CD4-positive, alpha-beta T cell (primary cell): ENCODE measurements around the gene IRF6. TPM values are rescaled to one million over a fixed set of nuclear protein-coding genes. Genes with fewer than 3 reads are reported as not detected.

Experiments used
- ATAC-seq: fragments of 200-7000 bp; cut with Tn5 transposase; one replicate; pipeline ENCODE4 v1.10.0; 2022; ENCODE audit warnings: mild to moderate bottlenecking; ENCODE audit not compliant: poor library complexity
- CTCF ChIA-PET: fragments of 350-600 bp; sonication (Branson Sonifier 250); formaldehyde crosslinking; loops from one replicate; lab custom pipeline; 2021; ENCODE audit warnings: antibody characterized with exemption, inconsistent platforms; lab: Charles Lee
- POLR2A ChIA-PET: fragments of 350-600 bp; sonication (Branson Sonifier 250); formaldehyde crosslinking; loops from one replicate; lab custom pipeline; 2021; ENCODE audit warnings: antibody characterized with exemption, inconsistent platforms; lab: Charles Lee
- DNase-seq, 14 experiments: peaks; one replicate each; pipeline ENCODE4 v3.0.0-alpha.2; 2013 to 2020; ENCODE audit warnings: mixed read lengths in 2 of 14
- H3K27ac ChIP-seq, 2 donors: one replicate each; pipeline versions ENCODE4 v1.5.1 to v1.7.0; 2013; ENCODE audit warnings: low read length in 2 of 2, low read depth in 1 of 2, mild to moderate bottlenecking in 1 of 2
- H3K27me3 ChIP-seq, 2 experiments: 1 replicate in 1 of 2; 2 replicates in 1 of 2; pipeline versions ENCODE4 v1.6.1 to v1.7.0; 2013; ENCODE audit warnings: low read length in 2 of 2, control low read depth in 1 of 2, mild to moderate bottlenecking in 1 of 2, moderate library complexity in 1 of 2; ENCODE audit not compliant: insufficient read depth in 2 of 2, control insufficient read depth in 1 of 2
- H3K36me3 ChIP-seq: one replicate; pipeline ENCODE4 v1.6.1; 2013; ENCODE audit warnings: low read length, control low read depth; ENCODE audit not compliant: insufficient read depth
- H3K4me1 ChIP-seq: one replicate; pipeline ENCODE4 v1.6.1; 2013; ENCODE audit warnings: low read length, control low read depth; ENCODE audit not compliant: insufficient read depth
- H3K4me3 ChIP-seq: one replicate; pipeline ENCODE4 v1.5.1; 2013; ENCODE audit warnings: mild to moderate bottlenecking, low read length, moderate library complexity
- H3K9me3 ChIP-seq, 2 experiments: 1 replicate in 1 of 2; 2 replicates in 1 of 2; pipeline versions ENCODE4 v1.6.1 to v1.7.0; 2013; ENCODE audit warnings: low read length in 2 of 2, mild to moderate bottlenecking in 2 of 2, control low read depth in 1 of 2, moderate library complexity in 1 of 2; ENCODE audit not compliant: control insufficient read depth in 1 of 2, insufficient read depth in 1 of 2
- H3K27ac Mint-ChIP-seq: one replicate; pipeline ENCODE4 v1.8.0; 2020; ENCODE audit warnings: mixed read lengths
- H3K27me3 Mint-ChIP-seq: one replicate; pipeline ENCODE4 v1.8.0; 2021; ENCODE audit warnings: mixed read lengths
- H3K36me3 Mint-ChIP-seq: one replicate; pipeline ENCODE4 v1.8.0; 2021; ENCODE audit warnings: low read depth, mixed read lengths
- H3K4me1 Mint-ChIP-seq: one replicate; pipeline ENCODE4 v1.8.0; 2021; ENCODE audit warnings: low read depth, mixed read lengths
- H3K4me3 Mint-ChIP-seq: one replicate; pipeline ENCODE4 v1.8.0; 2020; ENCODE audit warnings: mild to moderate bottlenecking, mixed read lengths
- H3K9me3 Mint-ChIP-seq: one replicate; pipeline ENCODE4 v1.8.0; 2020; ENCODE audit warnings: mixed read lengths
- intact Hi-C, 2 experiments: fragments of 100-400 bp; cut with DNase I in 1 of 2; cut with micrococcal nuclease in 1 of 2; formaldehyde crosslinking; loops; one replicate each; pipeline versions ENCODE4 v1.15.1 to v1.9.0; 2023 to 2025; cut with DNase I, micrococcal nuclease
- total RNA-seq, 174 experiments: library from RNA in 2 of 174; stranded (reverse) in 2 of 174; gene quantifications; one replicate each; pipeline ENCODE4 v1.2.3 and lab custom pipeline; 2021 to 2026
- TF ChIP-seq, protein P1 (sequence below): fragments of 200-600 bp; IDR thresholded peaks from one replicate; pipeline ENCODE4 v1.8.0; 2022; ENCODE audit warnings: antibody characterized with exemption, mild to moderate bottlenecking

Gene IRF6
- total RNA-seq, 2 experiments from 2014 or later: 0.74 to 1.7 TPM

DNA sequence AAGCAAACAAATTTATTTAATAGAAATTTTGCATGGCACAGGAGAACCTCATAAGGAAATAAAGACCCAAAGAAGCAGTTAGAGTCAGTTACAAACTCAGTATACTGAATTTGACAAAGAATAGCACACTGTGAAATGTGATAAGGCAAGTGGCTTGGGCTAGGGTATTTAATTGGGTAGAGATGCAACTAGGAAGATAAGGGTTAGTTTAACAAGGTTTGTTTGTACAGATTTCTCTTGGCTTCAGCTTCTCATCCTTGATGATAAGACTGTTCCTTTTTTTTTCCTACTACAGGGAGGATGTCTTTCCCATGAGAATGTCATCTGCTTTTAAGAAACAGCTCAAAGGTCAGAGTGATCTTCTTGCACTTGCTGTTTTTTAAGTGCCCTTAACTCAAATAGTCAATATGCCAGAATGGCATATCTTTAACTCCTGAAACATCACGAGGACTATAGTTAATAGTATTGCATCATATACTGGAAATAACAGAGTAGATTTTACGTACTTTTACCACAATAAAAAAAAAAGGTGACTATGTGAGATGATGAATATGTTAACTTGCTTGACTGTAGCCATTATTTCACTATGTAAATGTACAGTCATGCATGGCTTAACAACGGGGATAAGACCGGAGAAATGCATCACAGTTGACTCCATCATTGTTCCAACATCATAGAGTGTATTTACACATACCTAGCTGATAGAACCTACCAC lies 59.3 kb downstream of the IRF6 start:
- DNase-seq: no peak

GRCh38 chr1:209743145-209743482 lies 62.8 kb downstream of the IRF6 start:
- no peak overlapping the region for H3K27ac Mint-ChIP-seq
- CTCF ChIA-PET: no interaction called here
- ATAC-seq: no peak

More for the DNA sequence above, 59.3 kb downstream of the IRF6 start:
- intact Hi-C loops: loop anchor here (1.0 to 5.0 kb wide), 6 partner anchors 52 to 178 kb away; no protein-coding TSS in a partner anchor
- Histone ChIP-seq H3K4me3 (no peak overlapping the region), H3K4me1 (peaks cover 40% of the 10 kb centered on the region), H3K9me3 (no peaks in the 10 kb centered on the region), H3K27me3 (no peaks in the 10 kb centered on the region), H3K36me3 (no peaks in the 10 kb centered on the region), H3K27ac (no peak overlapping the region)
- peak overlapping the region; percentile 89 for H3K27ac Mint-ChIP-seq
- ChIA-PET CTCF (interaction anchor here (1.9 to 7.3 kb wide), 2 partner anchors 20 to 27 kb away, joined by 11 to 80 read pairs; no protein-coding TSS in a partner anchor), POLR2A (no interaction called here)
- TF ChIP-seq, protein P1, sequence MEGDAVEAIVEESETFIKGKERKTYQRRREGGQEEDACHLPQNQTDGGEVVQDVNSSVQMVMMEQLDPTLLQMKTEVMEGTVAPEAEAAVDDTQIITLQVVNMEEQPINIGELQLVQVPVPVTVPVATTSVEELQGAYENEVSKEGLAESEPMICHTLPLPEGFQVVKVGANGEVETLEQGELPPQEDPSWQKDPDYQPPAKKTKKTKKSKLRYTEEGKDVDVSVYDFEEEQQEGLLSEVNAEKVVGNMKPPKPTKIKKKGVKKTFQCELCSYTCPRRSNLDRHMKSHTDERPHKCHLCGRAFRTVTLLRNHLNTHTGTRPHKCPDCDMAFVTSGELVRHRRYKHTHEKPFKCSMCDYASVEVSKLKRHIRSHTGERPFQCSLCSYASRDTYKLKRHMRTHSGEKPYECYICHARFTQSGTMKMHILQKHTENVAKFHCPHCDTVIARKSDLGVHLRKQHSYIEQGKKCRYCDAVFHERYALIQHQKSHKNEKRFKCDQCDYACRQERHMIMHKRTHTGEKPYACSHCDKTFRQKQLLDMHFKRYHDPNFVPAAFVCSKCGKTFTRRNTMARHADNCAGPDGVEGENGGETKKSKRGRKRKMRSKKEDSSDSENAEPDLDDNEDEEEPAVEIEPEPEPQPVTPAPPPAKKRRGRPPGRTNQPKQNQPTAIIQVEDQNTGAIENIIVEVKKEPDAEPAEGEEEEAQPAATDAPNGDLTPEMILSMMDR: no peak
- peaks cover 56% of the 10 kb centered on the region for H3K4me1 Mint-ChIP-seq
- H3K27me3 Mint-ChIP-seq: no peaks in the 10 kb centered on the region
- no peaks in the 10 kb centered on the region for H3K9me3 Mint-ChIP-seq
- peak overlapping the region; percentile 15 for H3K4me3 Mint-ChIP-seq
- H3K36me3 Mint-ChIP-seq: no peaks in the 10 kb centered on the region
- ATAC-seq: no peak

GRCh38 chr1:209742409-209743144 lies 63.4 kb downstream of the IRF6 start:
- H3K9me3 Mint-ChIP-seq: no peaks in the 10 kb centered on the region
- TF ChIP-seq, protein P1: no peak
- POLR2A ChIA-PET: no interaction called here
- Histone ChIP-seq H3K4me1 (peaks cover 10% of the 10 kb centered on the region), H3K27me3 (no peaks in the 10 kb centered on the region), H3K9me3 (no peaks in the 10 kb centered on the region), H3K4me3 (no peak overlapping the region), H3K36me3 (no peaks in the 10 kb centered on the region), H3K27ac (no peak overlapping the region)
- H3K27ac Mint-ChIP-seq: no peak overlapping the region
- intact Hi-C loops: no loop called here
- CTCF ChIA-PET: no interaction called here
- no peak overlapping the region for H3K4me3 Mint-ChIP-seq
- DNase-seq: no peak
- H3K36me3 Mint-ChIP-seq: no peaks in the 10 kb centered on the region
- H3K4me1 Mint-ChIP-seq: peaks cover 25% of the 10 kb centered on the region
- H3K27me3 Mint-ChIP-seq: no peaks in the 10 kb centered on the region
- ATAC-seq: no peak

More at GRCh38 chr1:209743145-209743482, 62.8 kb downstream of the IRF6 start:
- Histone ChIP-seq H3K4me1 (peaks cover 16% of the 10 kb centered on the region), H3K36me3 (no peaks in the 10 kb centered on the region), H3K27ac (no peak overlapping the region), H3K9me3 (no peaks in the 10 kb centered on the region), H3K4me3 (no peak overlapping the region), H3K27me3 (no peaks in the 10 kb centered on the region)
- no peak overlapping the region for H3K4me3 Mint-ChIP-seq
- H3K27me3 Mint-ChIP-seq: no peaks in the 10 kb centered on the region
- intact Hi-C loops: no loop called here
- no peaks in the 10 kb centered on the region for H3K36me3 Mint-ChIP-seq
- H3K4me1 Mint-ChIP-seq: peaks cover 31% of the 10 kb centered on the region
- POLR2A ChIA-PET: no interaction called here
- TF ChIP-seq, protein P1: no peak
- H3K9me3 Mint-ChIP-seq: no peaks in the 10 kb centered on the region
- DNase-seq: no peak
